Activated CD4-positive, CD25-positive, alpha-beta regulatory T cell treated with anti-CD3 and anti-CD28 coated beads, Interleukin-2, amount 50 U/mL, for 72 hours (primary cell): ENCODE measurements around the gene FNDC1.

Experiments
- DNase-seq: peaks from one replicate; pipeline ENCODE4 v3.0.0; 2021

Gene FNDC1

DNA sequence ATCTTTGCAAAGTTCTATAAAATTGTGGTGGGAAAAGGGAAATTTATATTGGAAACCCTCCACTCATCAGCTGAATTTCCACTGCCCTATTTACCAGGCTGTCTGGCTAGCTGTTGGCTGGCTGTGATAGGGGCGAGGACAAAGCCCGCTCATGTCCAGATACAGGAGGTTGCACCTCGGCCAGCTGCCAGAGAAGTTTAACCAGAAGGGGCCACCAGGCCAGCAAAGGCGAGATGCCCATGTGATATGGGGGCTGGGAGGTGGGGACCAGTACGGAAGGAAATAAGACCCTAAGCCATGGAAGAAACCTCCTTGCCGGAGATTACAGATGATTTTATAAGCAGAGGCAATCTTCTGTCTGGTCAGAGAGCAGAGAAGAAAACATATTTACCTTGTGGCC lies 143.8 kb downstream of the FNDC1 start:
- no peak for DNase-seq

DNA sequence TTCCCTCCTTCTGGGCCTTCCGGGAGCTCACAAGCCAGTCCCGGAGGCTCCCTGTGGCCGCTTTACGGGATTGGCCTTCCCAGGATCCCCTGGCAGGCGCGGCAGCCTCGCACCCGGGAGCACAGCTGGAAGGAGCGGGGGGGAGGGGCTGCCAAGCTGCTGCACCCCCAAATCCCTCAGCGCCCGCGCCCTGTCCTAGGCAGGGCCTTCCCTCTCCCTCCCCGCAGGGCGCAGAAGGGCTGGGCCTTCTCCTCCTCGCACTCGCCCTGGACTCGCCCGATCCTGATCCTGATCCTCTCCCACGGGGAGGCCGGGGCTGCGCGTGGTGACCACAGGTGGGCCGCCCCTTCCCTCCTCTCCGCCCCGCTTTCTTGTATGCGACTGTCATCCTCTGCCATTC lies 146.4 kb downstream of the FNDC1 start:
- DNase-seq: no peak

DNA sequence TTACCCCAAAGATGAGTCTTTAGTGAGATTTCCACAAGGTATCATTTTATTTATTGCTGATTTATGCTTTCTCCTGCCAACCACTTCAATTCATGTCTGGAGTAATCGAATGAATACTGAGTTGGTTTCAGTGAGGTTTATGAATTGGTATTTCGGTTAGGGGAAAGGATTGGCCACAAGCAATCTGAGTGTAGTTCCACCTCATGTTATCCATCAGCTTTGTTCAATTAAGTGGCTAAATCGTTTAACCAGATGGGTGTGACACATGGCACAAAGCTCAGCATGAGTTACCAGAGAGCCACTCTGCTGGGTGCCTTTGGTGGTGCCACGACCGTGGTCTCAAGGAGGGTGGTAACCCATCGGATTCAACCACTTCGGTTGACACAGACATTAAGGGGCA lies 148.2 kb downstream of the FNDC1 start:
- no peak for DNase-seq

DNA sequence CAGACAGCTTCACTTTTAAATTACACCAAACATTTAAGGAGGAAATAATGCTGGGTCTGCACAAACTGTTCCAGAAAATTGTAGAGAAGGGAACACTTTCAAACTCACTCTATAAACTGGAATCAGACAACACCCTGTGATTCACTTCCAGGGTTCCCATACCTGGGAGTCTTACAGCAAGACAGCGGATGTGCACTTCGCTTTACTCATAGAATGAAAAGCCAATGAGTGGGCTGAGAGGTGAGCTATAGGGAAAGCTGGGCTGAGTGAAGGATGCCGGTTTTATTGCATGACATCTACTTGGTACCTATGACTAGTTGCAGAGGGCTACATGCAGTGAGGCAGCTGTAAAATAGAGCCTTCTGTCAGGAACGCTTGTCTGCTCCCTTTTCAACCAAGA lies 152.1 kb downstream of the FNDC1 start:
- DNase-seq: no peak
